ENCODE data around the gene NAP1L5.

The NAP1L5 gene

DNA sequence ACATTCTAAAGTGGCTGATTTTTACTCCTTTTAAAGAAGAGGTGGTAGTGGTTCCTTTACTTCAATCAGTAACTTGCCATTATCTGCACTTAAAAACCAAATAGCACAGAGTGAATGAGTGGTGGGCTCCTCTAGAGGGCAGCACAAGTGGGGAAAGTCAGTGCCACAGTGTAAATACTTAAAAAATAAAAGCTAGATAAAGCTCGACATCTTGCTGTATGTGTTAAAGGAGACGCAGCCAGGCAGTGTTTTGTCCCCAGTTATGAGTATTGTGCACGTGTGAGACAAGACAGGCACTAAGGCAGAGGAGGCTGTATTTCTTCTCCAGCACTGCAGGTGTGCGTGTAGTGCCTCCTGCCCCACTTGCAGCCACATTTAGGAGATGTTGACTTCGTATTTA lies 24.6 kb downstream of the NAP1L5 start:
- H3K27ac ChIP-seq (ENCODE audit: low read depth, low read length) = no peak overlapping the region

DNA sequence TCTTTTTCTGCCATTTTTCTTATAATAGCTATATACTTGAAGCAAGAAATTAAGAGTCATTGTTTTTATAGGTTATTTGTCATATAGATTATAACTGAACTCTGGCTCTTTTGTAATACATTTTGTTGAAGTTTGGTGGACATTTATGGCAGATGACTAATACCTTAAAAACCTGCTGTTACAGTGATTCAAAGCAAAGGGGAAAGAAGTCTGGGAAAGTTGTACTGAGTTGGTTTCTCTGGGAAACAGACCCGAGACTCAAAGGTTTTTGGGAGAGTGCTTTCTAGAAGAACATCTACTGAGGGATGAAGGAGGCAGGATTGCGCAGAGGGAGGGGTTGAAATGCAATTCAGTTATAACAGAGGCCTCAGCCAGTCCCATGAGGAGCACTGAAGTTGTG lies 35.9 kb downstream of the NAP1L5 start:
- Histone ChIP-seq H3K4me1 (ENCODE audit: control insufficient read depth, insufficient read depth, low read length, unreplicated experiment) (peaks cover 41% of the 10 kb centered on the region), H2AFZ (ENCODE audit: low read length, unreplicated experiment) (no peak overlapping the region), H3K36me3 (ENCODE audit: insufficient read depth, low read length) (no peaks in the 10 kb centered on the region), H3K27me3 (ENCODE audit: insufficient read depth, low read length) (no peaks in the 10 kb centered on the region), H3K4me3 (ENCODE audit: low read depth, low read length) (peak overlapping the region; percentile 39; the same call in 1 of the 2 replicates), H3K27ac (ENCODE audit: low read depth, low read length) (peak overlapping the region; percentile 95), H3K79me2 (ENCODE audit: control insufficient read depth, insufficient read depth, low read length, unreplicated experiment) (no peaks in the 10 kb centered on the region)

More for the DNA sequence above, 24.6 kb downstream of the NAP1L5 start:
- H3K4me3 ChIP-seq (ENCODE audit: low read depth, low read length) = no peak overlapping the region
- H3K27me3 ChIP-seq (ENCODE audit: insufficient read depth, low read length) = no peaks in the 10 kb centered on the region
- H3K36me3 ChIP-seq (ENCODE audit: insufficient read depth, low read length) = no peaks in the 10 kb centered on the region; the same call in 1 of the 2 replicates
- no peaks in the 10 kb centered on the region for H3K79me2 ChIP-seq (ENCODE audit: control insufficient read depth, insufficient read depth, low read length, unreplicated experiment)
- no peak overlapping the region for H2AFZ ChIP-seq (ENCODE audit: low read length, unreplicated experiment)
- H3K4me1 ChIP-seq (ENCODE audit: control insufficient read depth, insufficient read depth, low read length, unreplicated experiment) = peaks cover 8% of the 10 kb centered on the region

DNA sequence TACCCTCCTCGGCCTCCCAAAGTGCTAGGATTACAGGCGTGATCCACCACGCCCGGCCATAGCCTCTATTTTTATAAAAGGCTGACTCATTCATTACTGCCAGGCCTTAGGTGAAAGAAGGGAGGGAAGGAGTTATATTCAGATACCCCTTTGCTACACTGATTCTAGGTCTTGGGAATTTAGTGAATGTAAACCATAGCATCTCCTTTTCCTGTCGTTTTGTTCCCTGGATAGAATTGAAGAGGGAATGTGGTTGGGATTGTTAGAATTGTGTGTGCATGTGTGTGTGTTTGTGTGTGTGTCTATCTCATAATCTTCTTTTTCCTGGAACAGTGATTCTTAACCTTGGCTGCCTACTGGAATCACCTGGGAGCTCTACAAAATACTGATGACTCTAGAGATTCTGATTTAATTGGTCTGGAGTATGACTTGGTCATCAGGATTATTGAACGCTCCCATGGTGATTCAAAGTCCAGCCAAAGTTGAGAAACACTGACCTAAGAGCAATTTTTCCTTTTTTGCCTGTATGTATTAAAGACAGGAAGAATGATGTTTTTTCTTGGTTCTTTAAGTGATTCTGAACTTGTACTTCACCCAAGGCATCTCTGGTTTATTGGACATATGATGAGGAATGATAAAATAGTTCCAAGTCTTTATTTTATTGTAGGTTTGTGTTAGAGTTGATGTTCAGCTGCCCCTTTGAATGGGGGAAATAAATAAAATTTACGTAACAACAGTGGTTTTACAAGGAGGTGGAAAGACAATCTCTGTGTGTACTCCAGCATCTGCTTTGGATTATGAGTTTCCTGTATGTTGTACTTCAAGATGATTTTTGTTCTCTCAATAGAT lies 37.0 kb downstream of the NAP1L5 start:
- Histone ChIP-seq H3K27me3 (ENCODE audit: insufficient read depth, low read length) (no peaks in the 10 kb centered on the region), H2AFZ (ENCODE audit: low read length, unreplicated experiment) (peak overlapping the region; percentile 19), H3K27ac (ENCODE audit: low read depth, low read length) (peak overlapping the region; percentile 95), H3K79me2 (ENCODE audit: control insufficient read depth, insufficient read depth, low read length, unreplicated experiment) (no peaks in the 10 kb centered on the region), H3K36me3 (ENCODE audit: insufficient read depth, low read length) (peaks cover 8% of the 10 kb centered on the region; the same call in 1 of the 2 replicates), H3K4me1 (ENCODE audit: control insufficient read depth, insufficient read depth, low read length, unreplicated experiment) (peaks cover 41% of the 10 kb centered on the region), H3K4me3 (ENCODE audit: low read depth, low read length) (peak overlapping the region; percentile 35; the same call in 1 of the 2 replicates)

DNA sequence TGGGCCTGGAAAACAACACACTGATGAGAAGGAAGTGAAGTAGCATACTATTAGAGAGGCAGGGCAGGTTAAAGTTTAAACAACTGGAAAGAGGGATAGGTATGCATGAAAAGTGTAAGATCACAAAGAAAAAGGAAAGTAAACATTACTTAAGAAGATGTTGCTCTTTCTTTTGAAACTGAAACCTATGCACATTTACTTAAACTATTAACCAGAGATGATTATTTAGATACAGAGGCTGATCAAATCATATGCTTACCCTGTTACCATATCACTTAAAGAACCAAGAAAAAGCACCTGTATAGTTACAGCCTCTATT lies 37.8 kb downstream of the NAP1L5 start:
- Histone ChIP-seq H3K4me3 (ENCODE audit: low read depth, low read length) (no peak overlapping the region), H3K79me2 (ENCODE audit: control insufficient read depth, insufficient read depth, low read length, unreplicated experiment) (no peaks in the 10 kb centered on the region), H3K27ac (ENCODE audit: low read depth, low read length) (peak overlapping the region; percentile 95), H3K4me1 (ENCODE audit: control insufficient read depth, insufficient read depth, low read length, unreplicated experiment) (peaks cover 41% of the 10 kb centered on the region), H3K27me3 (ENCODE audit: insufficient read depth, low read length) (no peaks in the 10 kb centered on the region), H2AFZ (ENCODE audit: low read length, unreplicated experiment) (peak overlapping the region; percentile 1), H3K36me3 (ENCODE audit: insufficient read depth, low read length) (peaks cover 14% of the 10 kb centered on the region; the same call in 1 of the 2 replicates)

DNA sequence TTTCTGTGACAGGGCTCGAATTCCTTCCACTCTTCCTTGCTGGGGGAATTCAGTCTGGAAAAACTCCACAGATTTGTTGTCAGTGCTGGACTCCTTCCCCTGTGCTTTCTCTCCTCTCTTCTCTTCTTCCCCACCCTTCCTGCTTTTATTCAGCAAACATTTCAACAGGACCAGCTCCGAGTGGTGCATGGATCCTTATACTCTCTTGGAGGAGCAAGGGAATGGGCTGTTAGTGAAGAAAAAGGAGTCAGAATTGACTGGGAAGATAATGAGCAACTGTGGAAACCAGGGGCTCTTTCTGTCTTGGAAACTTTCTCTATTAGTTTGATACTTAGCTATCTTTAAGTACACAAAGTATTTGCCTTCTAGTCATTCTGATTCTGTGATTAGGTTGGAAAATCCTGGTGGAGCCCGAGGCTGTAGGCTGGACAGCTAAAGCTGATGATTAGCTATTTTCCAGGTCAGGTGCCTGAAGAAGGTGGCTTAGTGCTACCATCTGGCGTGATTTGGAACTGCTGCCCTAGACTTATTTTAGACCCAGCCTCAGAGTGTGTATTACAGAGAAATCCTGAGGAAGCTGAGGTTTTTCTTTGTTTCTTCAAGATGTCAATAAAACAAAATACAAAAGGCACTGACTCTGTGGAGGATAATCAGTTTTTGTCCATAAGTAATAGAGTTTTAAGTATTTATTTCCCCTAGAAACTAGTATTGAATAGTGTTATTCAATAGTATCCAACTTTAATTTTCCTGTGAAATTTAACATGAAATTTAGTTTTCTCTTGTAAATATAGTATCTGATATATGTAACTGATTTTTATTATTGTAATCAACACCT lies 38.4 kb downstream of the NAP1L5 start:
- H3K4me3 ChIP-seq (ENCODE audit: low read depth, low read length) = no peak overlapping the region
- H3K4me1 ChIP-seq (ENCODE audit: control insufficient read depth, insufficient read depth, low read length, unreplicated experiment) = peaks cover 41% of the 10 kb centered on the region
- H3K27ac ChIP-seq (ENCODE audit: low read depth, low read length) = peak overlapping the region; percentile 95
- no peaks in the 10 kb centered on the region for H3K79me2 ChIP-seq (ENCODE audit: control insufficient read depth, insufficient read depth, low read length, unreplicated experiment)
- H3K27me3 ChIP-seq (ENCODE audit: insufficient read depth, low read length) = no peaks in the 10 kb centered on the region
- H3K36me3 ChIP-seq (ENCODE audit: insufficient read depth, low read length) = peaks cover 14% of the 10 kb centered on the region; the same call in 1 of the 2 replicates
- H2AFZ ChIP-seq (ENCODE audit: low read length, unreplicated experiment) = peak overlapping the region; percentile 58

DNA sequence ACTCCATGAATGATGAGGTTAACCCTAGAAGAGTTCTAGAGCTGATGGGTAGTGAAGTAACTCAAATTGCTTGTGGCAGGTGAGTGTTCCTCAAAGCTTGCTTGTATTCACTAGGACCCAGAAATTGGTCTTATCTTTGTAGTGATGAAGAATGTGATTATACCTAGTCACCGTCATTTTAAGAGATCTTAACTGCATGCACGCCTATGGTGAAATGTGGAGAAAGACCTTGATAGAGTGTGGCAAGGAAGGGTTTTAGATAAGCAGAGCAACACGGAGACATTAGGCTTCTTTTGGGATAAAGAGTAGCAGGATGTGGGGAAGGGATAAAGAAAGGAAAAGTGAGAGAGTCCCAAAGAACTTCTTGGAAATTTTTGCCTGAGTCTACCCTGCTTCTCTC lies 42.4 kb downstream of the NAP1L5 start:
- Histone ChIP-seq H3K4me1 (ENCODE audit: control insufficient read depth, insufficient read depth, low read length, unreplicated experiment) (peaks cover 15% of the 10 kb centered on the region), H3K4me3 (ENCODE audit: low read depth, low read length) (no peak overlapping the region), H3K27ac (ENCODE audit: low read depth, low read length) (no peak overlapping the region), H3K27me3 (ENCODE audit: insufficient read depth, low read length) (no peaks in the 10 kb centered on the region), H3K36me3 (ENCODE audit: insufficient read depth, low read length) (peaks cover 14% of the 10 kb centered on the region; the same call in 1 of the 2 replicates), H2AFZ (ENCODE audit: low read length, unreplicated experiment) (no peak overlapping the region), H3K79me2 (ENCODE audit: control insufficient read depth, insufficient read depth, low read length, unreplicated experiment) (no peaks in the 10 kb centered on the region)

DNA sequence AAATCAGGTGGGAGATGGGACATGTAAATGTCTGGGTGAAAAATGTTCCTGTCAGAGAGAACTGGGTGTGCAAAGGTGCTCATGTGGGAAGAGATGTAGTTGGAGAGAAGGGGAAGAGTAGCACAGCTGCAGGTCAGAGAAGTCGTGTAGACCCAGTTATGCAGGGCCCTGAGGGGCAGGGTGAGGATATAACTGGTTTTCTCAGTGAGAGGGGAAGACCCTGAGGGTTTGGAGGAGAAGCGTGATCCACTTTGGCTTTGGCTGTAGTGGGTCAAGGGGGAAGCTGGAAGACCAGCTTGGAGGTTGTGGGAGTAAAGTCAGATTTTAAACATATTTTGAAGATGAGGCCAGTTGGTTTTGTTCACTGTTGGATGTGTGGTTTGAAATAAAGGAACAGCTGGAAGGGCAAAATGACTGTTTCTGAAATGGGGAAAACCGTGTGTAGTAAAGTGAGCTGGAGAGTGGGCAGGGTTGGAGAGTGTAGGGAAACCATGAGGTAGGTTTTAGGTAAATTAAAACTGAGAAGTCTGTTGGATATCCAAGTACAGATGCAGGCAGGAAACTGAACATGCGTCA lies 44.2 kb downstream of the NAP1L5 start:
- no peaks in the 10 kb centered on the region for H3K4me1 ChIP-seq (ENCODE audit: control insufficient read depth, insufficient read depth, low read length, unreplicated experiment)
- no peak overlapping the region for H2AFZ ChIP-seq (ENCODE audit: low read length, unreplicated experiment)
- H3K79me2 ChIP-seq (ENCODE audit: control insufficient read depth, insufficient read depth, low read length, unreplicated experiment) = peaks cover 3% of the 10 kb centered on the region
- no peak overlapping the region for H3K4me3 ChIP-seq (ENCODE audit: low read depth, low read length)
- H3K36me3 ChIP-seq (ENCODE audit: insufficient read depth, low read length) = peaks cover 14% of the 10 kb centered on the region; the same call in 1 of the 2 replicates
- no peaks in the 10 kb centered on the region for H3K27me3 ChIP-seq (ENCODE audit: insufficient read depth, low read length)
- no peak overlapping the region for H3K27ac ChIP-seq (ENCODE audit: low read depth, low read length)

DNA sequence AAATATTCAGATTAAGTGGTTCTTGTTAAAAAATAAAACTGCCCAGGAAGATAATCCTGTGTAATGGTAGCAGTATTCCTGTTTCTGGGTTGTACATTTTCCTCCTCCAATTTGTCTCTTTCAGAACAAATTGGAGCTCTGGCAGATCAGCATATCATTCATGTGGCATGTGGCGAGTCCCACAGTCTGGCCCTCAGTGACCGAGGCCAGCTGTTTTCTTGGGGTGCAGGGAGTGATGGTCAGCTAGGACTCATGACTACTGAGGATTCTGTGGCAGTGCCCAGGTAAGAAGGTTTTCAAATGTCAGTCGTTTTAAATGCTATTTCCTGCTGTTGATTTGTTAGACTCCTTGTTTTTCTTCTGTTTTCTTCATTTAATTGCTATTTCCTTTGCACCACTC lies 47.9 kb downstream of the NAP1L5 start:
- peaks cover 3% of the 10 kb centered on the region for H3K79me2 ChIP-seq (ENCODE audit: control insufficient read depth, insufficient read depth, low read length, unreplicated experiment)
- no peaks in the 10 kb centered on the region for H3K27me3 ChIP-seq (ENCODE audit: insufficient read depth, low read length)
- H3K27ac ChIP-seq (ENCODE audit: low read depth, low read length) = no peak overlapping the region
- H3K4me1 ChIP-seq (ENCODE audit: control insufficient read depth, insufficient read depth, low read length, unreplicated experiment) = no peaks in the 10 kb centered on the region
- H3K4me3 ChIP-seq (ENCODE audit: low read depth, low read length) = no peak overlapping the region
- H2AFZ ChIP-seq (ENCODE audit: low read length, unreplicated experiment) = no peak overlapping the region
- H3K36me3 ChIP-seq (ENCODE audit: insufficient read depth, low read length) = no peaks in the 10 kb centered on the region

DNA sequence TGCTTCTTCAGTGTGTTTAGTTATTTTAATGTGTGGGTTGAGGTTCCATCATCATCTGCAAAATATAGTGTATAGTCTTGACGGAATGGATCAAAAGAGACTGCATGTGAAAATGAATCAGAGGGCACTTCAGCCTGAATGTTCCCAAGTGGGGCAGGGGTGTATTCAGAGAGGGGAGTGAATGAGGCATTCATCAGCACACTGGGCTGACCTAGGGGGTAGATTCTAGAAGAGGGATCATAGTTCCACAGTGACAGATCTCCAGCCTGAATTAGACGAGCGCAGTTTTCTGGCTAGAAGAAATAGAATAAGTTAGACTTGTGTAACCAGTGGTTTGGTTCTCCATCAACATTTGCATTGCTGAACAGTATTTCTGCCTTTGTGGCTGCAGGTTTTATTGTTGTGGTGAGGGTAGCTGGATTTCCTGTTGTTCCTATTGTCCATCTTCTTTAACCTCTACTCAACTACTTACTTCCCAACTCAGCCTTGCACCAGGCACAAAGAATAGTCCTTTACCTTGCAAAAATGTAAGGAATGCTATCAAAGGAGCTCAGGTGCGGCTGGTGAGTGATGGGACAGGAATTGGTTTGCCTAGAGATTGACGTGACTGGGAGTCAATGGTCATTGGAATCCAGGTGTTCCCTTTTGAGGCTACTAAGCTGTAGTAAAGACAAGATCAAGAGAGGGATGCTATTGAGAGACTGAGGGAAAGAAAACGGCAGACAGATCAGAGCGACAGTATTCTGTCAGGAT lies 50.9 kb downstream of the NAP1L5 start:
- Histone ChIP-seq H3K27ac (ENCODE audit: low read depth, low read length) (no peak overlapping the region), H3K36me3 (ENCODE audit: insufficient read depth, low read length) (no peaks in the 10 kb centered on the region)

DNA sequence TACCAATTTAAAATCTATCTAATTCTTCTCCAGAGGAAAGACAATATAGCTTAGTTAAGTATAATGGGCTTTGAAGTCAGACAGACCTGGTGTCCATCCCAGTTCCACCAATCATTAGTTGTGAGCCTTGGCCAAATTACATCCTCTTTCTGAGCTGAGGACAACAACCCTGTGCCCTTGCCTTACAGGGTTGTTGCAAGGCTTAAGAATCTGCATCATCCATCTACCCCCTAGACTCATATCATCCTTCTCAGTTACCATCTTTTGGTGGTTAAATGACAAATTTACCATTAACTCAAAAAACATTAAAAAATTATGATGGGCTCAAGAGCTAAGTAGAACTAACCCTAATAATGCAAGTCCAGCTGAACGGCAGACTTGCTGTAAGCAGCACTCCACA lies 51.6 kb downstream of the NAP1L5 start:
- Histone ChIP-seq H3K4me1 (ENCODE audit: control insufficient read depth, insufficient read depth, low read length, unreplicated experiment) (no peaks in the 10 kb centered on the region), H2AFZ (ENCODE audit: low read length, unreplicated experiment) (no peak overlapping the region), H3K79me2 (ENCODE audit: control insufficient read depth, insufficient read depth, low read length, unreplicated experiment) (peaks cover 3% of the 10 kb centered on the region), H3K27ac (ENCODE audit: low read depth, low read length) (no peak overlapping the region), H3K36me3 (ENCODE audit: insufficient read depth, low read length) (no peaks in the 10 kb centered on the region), H3K4me3 (ENCODE audit: low read depth, low read length) (no peak overlapping the region), H3K27me3 (ENCODE audit: insufficient read depth, low read length) (no peaks in the 10 kb centered on the region)

More for the DNA sequence above, 50.9 kb downstream of the NAP1L5 start:
- H3K4me3 ChIP-seq (ENCODE audit: low read depth, low read length) = no peak overlapping the region
- no peak overlapping the region for H2AFZ ChIP-seq (ENCODE audit: low read length, unreplicated experiment)
- H3K4me1 ChIP-seq (ENCODE audit: control insufficient read depth, insufficient read depth, low read length, unreplicated experiment) = no peaks in the 10 kb centered on the region
- H3K79me2 ChIP-seq (ENCODE audit: control insufficient read depth, insufficient read depth, low read length, unreplicated experiment) = peaks cover 3% of the 10 kb centered on the region
- no peaks in the 10 kb centered on the region for H3K27me3 ChIP-seq (ENCODE audit: insufficient read depth, low read length)
